Suppressor macrophage treated with lipopolysaccharide for 1 hour (primary cell): ENCODE measurements around the gene MTHFD2L.
"Not testable (repeated sequence)": the region's sequence is repeated elsewhere in the genome, so short reads cannot be mapped to it uniquely, and the experiment has no call there.

Experiments used
- DNase-seq, 3 donors: peaks; one replicate each; pipeline ENCODE4 v3.0.0-alpha.2; 2020 to 2022

Gene MTHFD2L

DNA sequence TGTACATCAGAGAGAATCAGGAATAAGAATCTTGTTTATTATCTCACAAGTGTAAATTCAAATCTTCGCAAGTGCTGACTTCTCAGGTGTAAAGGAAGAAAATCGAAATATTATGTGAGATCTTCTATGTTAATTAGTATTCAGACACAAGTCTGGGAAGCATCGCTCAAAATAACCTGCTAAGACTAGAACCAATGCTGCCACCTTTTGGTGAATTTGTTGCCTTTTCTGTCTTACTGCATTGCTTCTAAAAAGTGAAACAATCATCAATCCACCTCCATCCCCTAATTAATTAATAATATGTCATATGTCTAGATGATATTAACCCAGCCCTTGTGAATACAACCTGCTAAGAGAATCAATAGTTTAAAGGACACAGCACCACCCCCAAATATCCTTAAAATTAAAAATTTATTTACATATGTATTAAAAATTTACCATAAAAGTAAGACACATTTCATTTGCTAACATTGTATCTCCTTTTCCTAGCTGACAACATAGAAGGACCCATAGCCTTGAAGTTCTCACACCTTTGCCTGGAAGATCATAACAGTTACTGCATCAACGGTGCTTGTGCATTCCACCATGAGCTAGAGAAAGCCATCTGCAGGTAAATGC is 153.9 kb downstream of the MTHFD2L start:
- DNase-seq: peak; percentile 79 to 88 (median 84)

DNA sequence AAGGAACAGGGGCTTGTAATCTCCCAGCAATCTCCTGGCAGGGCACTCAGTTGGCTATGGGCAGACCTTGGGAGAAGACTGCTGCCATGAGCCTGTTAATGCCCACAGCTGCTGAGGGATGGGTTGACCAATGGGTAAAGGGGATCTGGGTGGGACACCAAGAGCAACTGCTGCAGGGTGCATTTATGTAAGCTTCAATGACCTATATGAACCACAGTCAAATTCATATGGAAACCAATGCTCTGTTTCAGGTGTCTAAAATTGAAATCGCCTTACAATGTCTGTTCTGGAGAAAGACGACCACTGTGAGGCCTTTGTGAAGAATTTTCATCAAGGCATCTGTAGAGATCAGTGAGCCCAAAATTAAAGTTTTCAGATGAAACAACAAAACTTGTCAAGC is 156.4 kb downstream of the MTHFD2L start:
- DNase-seq: no peak

DNA sequence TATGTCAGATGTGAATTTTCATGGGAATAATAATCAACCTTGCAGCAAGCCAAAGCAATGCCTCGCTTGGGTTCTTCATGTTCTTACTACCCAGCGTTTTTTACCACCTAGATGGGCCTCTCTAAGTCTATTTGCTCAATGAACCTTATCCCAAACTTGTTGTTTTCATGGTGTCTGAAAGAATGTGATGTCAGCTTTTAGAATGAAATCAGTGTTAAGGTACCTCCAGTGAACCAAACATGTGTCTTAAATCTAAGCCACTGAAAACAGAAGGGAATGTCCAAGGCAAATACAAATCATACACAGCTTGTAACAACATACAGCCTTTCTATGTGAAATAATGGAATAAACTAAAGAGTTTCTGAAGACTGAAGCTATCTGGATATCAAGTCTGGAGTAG is 157.0 kb downstream of the MTHFD2L start:
- no peak for DNase-seq

DNA sequence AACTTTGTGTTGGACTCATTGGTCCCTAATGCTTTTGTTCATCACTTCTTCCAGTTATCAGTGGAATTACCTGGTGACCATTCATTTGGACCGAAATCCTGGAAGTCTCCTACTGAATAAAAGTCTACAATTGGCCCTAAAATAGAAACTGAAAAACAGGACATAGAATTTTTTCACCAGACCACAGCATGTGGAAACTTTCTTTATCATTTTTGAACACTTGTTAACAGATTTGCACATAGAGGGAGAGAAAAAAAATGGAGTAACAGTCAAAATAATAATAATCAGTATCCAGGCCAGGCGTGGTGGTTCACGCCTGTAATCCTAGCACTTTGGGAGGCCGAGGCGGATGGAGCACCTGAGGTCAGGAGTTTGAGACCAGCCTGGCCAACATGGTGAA is 157.5 kb downstream of the MTHFD2L start:
- DNase-seq: no peak

DNA sequence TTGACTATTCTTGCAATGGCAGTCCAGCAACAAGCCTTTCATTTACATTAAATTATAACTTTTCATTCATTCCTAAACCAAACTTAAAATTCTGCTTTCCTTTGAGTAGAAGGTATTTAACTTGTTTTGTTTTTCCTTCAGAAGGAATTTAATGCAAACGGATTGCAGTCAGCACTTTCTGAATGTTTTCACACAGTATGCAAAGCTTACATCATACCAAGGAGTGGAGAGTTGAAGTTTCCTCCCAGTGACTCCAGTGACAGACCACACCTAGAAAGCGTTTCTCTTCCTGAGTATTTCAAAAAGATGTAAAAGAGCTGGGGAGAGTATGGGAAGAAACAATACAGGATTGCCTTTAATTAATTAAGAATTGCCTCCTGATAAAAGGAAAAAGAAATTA is 158.5 kb downstream of the MTHFD2L start:
- peak in 1 of 3 donors; percentile 26 for DNase-seq

DNA sequence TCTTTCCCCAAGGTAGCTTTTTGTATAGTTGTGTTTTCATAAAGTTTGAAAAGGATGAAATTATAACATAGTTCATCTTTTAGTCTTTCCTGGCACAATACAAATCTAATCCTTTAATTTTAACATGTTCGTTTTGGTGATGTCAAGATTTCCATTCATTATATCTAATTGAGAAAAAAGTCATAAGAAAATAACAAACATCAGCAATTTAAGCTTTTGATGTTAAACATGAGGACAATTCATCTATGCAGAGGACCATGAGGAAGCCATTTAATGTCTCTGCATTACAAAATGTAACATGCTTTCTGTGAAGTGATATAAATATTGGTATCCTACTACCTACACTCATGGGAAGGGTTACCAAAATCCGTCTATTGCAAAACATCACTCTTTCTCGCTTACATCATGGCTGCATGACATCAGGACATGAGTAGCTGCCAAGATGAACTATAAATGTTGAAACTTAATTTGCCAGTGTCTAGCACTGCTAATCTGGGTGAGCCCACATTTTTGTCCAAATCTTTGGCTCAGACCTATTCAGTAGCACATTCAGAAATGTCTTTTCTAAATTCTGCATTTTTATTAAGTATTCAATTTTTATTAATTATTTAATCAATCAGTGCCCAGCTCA is 159.8 kb downstream of the MTHFD2L start:
- peak in 2 of 3 donors; percentile 54 to 58 for DNase-seq

DNA sequence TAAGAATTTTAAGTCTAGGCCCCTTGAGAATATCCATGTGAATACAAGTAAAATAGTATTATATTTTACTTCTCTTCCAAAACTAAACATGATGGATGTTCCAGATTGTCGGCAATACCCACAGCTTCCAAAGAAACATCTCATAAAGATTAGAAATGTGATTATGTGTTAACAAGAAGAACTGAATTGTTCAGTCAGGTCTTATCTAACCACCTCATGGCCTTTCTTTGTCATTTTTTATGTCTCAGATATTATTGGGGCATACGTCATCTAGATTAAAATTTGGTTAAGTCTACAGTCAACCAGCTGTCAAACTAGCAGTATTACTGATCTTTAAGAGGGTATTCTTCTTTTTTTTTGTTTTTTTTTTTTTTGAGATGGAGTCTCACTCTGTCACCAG is 160.4 kb downstream of the MTHFD2L start:
- DNase-seq: no peak

DNA sequence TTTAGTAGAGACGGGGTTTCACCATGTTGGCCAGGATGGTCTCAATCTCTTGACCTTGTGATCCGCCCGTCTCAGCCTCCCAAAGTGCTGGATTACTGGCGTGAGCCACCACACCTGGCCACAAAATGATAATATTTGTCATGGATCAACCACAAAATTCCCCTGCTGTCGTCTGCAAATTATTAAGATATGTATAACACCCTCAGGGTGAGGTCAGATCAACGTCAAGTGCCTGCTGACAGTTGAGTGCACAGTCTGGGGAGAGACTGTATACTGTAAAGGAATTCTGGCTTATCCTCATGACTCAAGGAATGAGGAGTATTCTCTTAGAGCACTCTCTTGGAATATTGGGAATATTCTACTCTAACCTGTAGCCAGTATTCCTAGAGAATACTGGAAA is 161.6 kb downstream of the MTHFD2L start:
- DNase-seq: no peak

DNA sequence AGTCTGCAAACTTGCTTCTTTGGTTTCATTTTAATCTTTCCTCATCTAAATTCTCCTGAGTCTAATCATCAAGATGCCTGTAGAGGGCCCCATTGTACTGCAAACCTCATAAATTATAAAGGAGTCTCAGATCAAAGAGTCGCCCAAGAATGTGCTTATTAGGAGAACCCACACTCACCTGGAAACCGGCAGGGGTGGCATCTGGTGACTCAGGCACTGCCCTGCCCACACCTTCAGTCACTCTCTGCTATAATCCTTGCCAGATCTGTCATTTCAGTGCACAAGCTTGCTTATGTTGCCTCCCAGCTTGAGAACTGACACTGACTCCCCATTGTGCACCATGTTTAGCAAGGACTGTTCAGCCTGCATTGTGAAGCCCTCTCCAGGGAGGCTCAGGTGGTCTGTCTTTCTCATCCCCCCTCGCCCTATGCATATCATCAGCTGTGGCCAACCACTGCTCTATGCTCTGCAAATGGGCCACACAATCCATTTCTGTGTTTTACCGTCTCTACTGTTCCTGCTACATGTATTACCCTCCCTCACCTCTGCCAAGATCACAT is 162.7 kb downstream of the MTHFD2L start:
- DNase-seq: peak; percentile 76 to 85 (median 79)

DNA sequence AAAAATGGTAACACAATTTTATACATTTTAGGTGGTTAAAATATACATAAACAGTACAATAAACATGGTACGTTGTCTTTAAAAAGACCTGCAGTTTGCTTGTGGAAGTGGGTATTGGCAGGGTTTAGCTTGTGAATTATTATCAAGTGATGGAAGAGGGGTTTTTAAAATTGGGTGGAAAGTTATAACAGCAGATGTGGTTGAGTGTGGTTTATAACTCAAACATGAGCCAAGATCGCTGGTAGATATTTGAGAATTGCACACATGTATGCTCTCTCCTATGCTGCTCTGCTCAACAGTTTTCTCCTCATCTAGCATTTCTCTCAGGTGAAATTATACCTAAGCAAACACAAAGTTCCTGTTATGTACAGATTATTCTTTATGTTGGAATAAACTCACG is 164.4 kb downstream of the MTHFD2L start:
- no peak for DNase-seq

DNA sequence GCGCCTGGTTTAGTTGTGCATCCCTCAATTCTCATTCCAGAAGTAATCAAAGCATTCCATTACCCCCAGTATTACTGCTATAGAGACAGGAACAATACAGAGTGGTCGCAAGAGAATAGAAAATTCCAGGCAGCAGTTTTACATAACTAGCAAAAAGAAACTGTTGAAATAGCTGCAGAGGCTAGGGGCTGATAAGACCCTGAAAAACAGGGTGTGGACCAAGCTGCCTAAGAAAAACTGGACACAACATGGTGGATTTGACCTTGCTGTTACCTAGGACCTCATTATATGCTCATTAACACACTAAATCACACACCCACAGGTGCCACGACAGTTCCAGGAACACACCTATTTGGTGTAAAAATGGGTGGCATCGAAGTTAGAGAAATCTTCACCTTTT is 165.7 kb downstream of the MTHFD2L start:
- DNase-seq: no peak

DNA sequence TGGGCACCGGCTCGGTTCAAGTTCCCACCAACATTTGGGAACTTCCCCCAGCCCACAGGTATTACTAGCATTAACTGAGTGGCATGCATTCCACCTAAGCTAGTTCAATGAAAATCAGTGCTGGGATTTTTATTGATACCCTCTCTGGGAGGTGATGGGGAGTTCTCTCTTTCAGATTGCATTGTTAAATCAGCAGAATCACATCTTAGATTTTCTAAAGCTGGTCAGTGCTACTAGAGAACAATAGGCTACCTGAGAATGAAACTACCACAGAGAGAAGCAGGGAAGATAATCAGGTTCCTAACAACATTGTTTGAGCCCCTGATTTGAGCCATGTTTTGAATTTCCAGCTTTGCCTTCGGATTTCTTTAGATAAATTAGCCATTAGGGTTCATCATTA is 166.3 kb downstream of the MTHFD2L start:
- no peak for DNase-seq

DNA sequence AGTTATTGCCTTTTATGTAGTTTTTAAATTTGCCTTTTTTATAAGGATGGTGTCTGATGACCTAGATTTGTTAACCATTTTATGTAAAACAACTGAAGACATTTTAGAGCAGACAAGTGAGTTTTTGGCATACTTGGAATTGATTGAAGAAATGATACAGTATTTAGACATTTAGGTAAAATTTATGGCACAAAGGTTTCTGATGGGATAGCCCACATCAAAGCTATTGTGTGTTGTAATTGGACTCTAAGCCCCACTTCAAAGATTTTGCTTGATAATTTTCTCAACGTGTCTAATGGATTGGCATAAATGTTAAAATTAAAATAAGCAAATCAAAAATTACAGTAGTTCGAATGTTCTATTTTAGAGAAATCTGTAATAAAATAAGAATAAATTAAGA is 168.0 kb downstream of the MTHFD2L start:
- DNase-seq: no peak

DNA sequence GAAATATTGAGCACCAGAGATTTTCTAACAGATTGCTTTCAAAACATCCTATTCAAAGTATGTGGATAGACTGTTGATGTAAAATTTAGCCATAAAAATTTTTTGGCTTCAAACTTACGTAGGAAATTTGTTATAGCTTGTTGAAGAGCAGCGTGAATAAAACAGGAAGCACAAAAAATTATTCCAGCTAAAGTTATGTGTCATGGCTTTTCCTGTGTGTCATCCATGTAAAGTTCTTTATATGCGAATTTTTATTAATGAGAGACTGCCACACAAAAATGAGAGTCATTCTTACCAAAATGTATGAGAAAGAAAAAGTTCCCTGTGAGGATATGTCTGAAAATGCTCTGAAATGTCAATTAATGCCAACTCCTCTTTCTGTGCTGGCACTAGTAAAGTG is 169.8 kb downstream of the MTHFD2L start:
- DNase-seq: peak; percentile 40 to 87 (median 85)

DNA sequence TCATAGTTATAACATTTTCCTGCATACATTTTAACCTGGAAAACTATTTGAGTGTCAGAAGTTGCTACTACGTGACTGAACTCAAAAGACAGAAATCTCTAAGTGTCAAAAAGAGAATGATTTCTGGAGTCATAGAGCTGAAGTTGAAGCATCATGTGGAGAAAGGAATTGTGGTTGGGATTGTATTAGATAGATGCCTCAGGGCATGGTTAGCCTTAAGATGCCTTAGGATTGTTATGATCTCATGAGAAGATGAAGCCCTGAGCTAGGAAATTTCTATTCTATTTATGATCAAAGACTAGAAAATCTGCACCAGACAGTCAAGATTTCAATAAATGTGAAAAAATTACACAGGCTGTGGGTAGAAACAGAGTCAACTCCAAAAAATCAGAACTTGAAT is 170.6 kb downstream of the MTHFD2L start:
- no peak for DNase-seq

DNA sequence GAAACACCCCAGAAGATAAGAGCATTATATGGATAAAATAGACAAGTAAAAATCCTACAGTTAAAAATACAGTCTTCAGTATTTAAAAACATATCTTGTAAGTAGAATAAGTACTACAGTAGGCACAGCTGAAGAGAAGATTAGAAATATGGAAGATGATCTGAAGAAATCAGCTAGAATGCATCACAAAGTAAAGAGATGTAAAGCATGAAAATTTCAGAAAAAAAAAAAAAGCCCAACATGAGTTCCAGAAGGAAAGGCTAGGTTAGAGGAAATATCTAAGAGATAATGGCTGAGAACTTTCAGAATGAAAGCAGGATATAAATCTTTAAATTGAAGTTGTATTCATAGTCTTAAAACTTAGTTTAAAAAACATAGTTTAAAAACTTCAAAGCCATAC is 171.4 kb downstream of the MTHFD2L start:
- no peak for DNase-seq

DNA sequence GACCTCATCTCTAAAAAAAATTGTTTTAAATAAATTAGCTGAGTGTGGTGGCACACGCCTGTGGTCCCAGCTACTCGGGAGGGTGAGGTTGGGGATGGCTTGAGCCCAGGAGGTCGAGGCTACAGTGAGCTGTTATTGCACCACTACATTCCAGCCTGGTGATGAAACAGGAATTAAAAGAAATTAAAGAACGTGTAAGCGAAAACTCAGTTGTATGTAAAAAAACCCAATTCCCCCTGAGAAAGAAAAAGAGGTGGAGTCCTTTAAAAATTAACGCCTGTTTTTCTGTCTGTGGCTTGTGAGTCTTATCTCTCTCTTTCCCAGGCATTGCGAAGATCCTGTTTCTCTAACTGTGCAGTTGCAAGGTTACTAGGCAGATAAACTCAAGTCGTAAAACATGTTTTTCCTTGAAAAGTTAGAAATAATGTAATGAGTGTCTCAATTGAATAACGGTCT is 172.4 kb downstream of the MTHFD2L start:
- DNase-seq: peak in 1 of 3 donors; percentile 25

DNA sequence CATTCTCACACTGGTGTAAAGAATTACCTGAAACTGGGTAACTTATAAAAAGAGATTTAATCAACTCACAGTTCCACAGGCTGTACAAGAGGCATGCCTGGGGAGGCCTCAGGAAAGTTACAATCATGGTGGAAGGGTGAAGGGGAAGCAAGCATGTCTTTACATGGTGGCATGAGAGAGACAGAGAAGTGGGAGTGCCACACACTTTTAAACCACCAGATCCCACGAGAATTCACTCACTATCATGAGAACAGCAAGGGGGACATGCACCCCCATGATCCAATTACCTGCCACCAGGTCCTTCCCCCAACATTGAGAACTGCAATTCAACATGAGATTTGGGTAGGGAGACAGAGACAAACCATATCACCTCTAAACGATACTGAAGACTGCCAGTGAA is 173.3 kb downstream of the MTHFD2L start:
- no peak for DNase-seq

DNA sequence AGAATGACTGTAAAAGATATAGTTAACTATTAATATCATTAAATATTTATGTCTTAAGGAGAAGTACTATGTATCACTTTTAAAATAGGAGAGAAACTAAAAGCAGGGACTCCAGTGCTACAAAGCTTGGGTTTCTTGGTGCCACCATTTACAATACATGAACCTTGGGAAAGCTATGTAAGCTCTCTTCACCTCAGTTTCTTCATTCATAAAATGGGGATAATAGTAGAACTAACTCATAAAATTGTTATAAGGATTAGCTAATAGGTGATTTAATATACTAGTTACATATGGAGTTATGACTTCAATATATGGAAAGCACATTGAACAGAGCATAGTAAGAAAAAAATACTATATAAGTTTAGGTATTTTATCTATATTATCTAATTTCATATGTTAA is 174.0 kb downstream of the MTHFD2L start:
- DNase-seq: no peak

DNA sequence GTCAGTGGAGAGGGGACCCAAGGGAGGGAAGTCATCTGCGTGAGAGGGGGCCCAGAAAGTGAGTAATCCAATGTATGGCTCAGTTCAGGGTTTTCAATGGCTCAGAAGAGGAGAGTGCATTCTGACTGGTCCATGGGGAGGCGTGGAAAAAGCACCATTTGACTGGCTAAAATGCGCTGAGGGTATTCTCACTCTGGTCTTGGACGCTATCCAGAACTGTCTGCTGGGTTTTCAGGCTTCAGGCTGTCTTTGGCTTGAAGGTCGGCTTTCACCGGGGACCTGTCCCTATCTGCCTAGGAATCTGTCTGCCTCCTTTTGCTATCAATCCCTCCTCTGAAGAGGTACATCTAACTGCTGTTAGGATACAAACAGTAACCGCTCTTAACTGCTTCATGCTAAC is 176.7 kb downstream of the MTHFD2L start:
- DNase-seq: no peak

DNA sequence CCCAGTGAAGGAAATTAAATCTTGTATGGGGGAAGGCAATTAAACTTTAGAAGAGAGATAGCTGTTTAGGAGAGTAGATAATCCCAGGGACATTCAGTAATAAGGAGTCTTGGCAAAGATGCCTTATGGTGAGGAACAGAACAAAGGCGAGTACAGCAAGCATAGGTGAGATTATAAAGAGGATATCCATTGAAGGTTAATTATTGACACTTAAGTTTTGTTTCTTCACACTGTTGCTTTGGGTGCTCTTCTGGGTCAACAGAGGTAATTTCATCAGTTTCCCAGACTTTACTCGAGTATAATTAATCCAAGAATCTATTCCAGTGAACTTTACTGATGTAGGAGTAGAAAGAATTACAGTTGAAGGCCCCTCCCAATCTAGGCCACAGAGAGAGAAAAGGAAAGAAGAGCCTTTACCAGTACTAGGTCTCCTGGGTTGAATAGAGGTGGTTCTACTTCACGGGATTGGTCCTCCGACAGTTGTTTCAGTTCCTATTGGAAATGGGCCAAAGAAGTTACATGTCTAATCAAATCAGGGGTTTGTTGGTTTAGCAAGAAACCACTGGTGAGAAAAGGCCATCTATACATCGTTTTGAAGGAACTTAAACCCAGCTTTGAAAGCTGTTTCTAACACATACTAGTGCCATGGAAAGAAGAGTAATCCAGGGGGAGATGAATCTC is 177.6 kb downstream of the MTHFD2L start:
- peak in 2 of 3 donors; percentile 34 to 38 for DNase-seq

DNA sequence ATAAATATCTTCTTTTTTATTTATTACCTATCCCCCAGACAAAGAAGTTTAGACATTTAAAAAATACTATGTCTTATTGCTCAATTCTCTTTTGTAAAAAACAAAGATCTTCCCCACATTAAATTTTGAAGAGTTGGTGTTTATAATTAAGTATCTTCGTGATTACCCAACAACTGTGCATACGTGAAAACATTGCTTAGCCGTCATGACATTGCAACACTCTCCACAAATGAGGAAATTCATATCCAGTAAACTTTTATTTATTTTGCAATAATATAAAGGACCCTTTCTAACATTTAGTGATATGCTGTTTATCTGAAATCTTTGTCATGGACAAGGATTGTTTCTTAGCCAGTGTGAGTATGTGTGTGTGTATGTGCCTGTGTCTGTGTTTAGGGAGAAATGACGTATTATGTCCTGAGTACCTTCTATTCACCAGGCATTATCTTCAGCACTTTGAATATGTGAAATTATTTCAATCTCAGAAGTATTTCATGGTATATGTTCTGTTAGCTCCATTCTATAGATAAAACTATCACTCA is 180.9 kb downstream of the MTHFD2L start:
- DNase-seq: peak; percentile 68 to 91 (median 89)

DNA sequence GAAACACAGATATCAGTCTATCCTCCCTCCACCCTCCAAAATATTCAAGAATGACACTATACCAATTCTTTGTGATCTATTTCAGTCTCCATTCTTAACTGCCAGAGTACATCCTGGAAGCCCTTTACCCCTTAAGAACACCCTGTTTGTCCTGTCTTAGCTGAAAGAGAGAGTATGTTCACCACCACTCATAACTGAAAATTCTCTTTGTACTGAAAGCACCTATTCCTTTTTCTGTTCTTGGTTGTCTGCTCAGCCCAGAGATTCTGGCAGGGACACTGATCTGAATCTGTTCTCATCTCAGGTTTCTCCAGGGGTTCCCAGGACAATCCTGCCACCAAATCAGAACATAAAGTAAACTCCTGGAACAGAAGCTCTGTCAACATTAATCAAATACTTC is 181.6 kb downstream of the MTHFD2L start:
- no peak for DNase-seq

DNA sequence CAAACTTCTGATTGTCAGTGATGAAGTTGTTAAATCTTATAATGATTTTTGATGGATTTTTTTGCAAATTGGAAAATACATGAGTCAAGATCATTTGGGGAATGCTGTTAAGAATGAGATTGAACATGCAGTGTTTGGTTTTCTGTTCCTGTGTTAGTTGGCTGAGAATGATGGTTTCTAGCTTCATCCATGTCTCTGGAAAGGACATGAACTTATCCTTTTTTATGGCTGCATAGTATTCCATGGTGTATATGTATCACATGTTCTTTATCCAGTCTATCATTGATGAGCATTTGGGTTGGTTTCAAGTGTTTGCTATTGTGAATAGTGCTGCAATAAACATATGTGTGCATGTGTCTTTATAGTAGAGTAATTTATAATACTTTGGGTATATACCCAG is 182.5 kb downstream of the MTHFD2L start:
- not testable (repeated sequence) for DNase-seq
